OCI-LY7 (cell line): Measurements from ENCODE around the gene PRSS8. TPM values are rescaled to one million over a fixed set of nuclear protein-coding genes. Genes with fewer than 3 reads are reported as not detected.

ENCODE experiments used
- BruUV-seq: library from RNA; stranded (reverse); fragments of 400-500 nt; replicated peaks from 2 replicates; lab custom pipeline; 2021; lab: Mats Ljungman, UMichigan
- CTCF ChIA-PET: fragments of 300-600 bp; sonication (Branson Sonifier 250); formaldehyde crosslinking; loops from one replicate; lab custom pipeline; 2022; ENCODE audit warnings: antibody characterized with exemption; ENCODE audit not compliant: unreplicated experiment; lab: Charles Lee
- POLR2A ChIA-PET: fragments of 300-600 bp; sonication (Branson Sonifier 250); formaldehyde crosslinking; loops from one replicate; lab custom pipeline; 2022; ENCODE audit warnings: antibody characterized with exemption; lab: Charles Lee
- DNase-seq: peaks from one replicate; pipeline ENCODE4 v3.0.0-alpha.2; 2015; ENCODE audit warnings: low spot score
- H2AFZ ChIP-seq: fragments of 200-600 bp; sonication (generic), shearing (Covaris generic); 2 replicates; pipeline ENCODE4 v1.6.1; 2014; ENCODE audit warnings: mild to moderate bottlenecking, antibody characterized with exemption, low read length, moderate library complexity
- H3K27ac ChIP-seq: fragments of 200-600 bp; sonication (generic); 2 replicates; pipeline ENCODE4 v1.5.1; 2014; ENCODE audit warnings: mixed run types, low read depth, mild to moderate bottlenecking, moderate library complexity, low read length, inconsistent platforms; ENCODE audit not compliant: poor library complexity, severe bottlenecking
- H3K36me3 ChIP-seq: fragments of 200-600 bp; sonication (generic); 2 replicates; pipeline ENCODE4 v1.6.1; 2014; ENCODE audit warnings: mild to moderate bottlenecking, antibody characterized with exemption, low read length, moderate library complexity, mixed read lengths; ENCODE audit not compliant: insufficient read depth
- H3K4me1 ChIP-seq: fragments of 200-600 bp; sonication (generic); 2 replicates; pipeline ENCODE4 v1.5.1; 2014; ENCODE audit warnings: mild to moderate bottlenecking, low read length; ENCODE audit not compliant: insufficient read depth, poor library complexity, severe bottlenecking
- H3K4me2 ChIP-seq: fragments of 200-600 bp; sonication (generic); 2 replicates; pipeline ENCODE4 v1.6.1; 2014; ENCODE audit warnings: mild to moderate bottlenecking, low read length
- H3K4me3 ChIP-seq: fragments of 200-600 bp; sonication (generic); 2 replicates; pipeline ENCODE4 v1.5.1; 2014; ENCODE audit warnings: mild to moderate bottlenecking, low read depth, low read length; ENCODE audit not compliant: poor library complexity, severe bottlenecking
- H3K79me2 ChIP-seq: fragments of 200-600 bp; sonication (generic); 2 replicates; pipeline ENCODE4 v1.6.1; 2016; ENCODE audit warnings: low read depth, mild to moderate bottlenecking, low read length, moderate library complexity, mixed read lengths; ENCODE audit not compliant: insufficient read depth
- H3K9me2 ChIP-seq: fragments of 200-600 bp; sonication (generic); 2 replicates; pipeline ENCODE4 v1.6.1; 2016; ENCODE audit warnings: mild to moderate bottlenecking, low read length, mixed read lengths; ENCODE audit not compliant: insufficient read depth
- H3K9me3 ChIP-seq: fragments of 200-600 bp; sonication (generic); 2 replicates; pipeline ENCODE4 v1.6.1; 2014; ENCODE audit warnings: mild to moderate bottlenecking, mixed run types, low read length, mixed read lengths
- H4K20me1 ChIP-seq: fragments of 200-600 bp; sonication (generic); 2 replicates; pipeline ENCODE4 v1.6.1; 2014; ENCODE audit warnings: mild to moderate bottlenecking, antibody characterized with exemption, low read length, moderate library complexity, mixed read lengths; ENCODE audit not compliant: insufficient read depth
- EZH2phosphoT487 ChIP-seq: fragments of 200-600 bp; sonication (generic); IDR thresholded peaks from 2 replicates; pipeline ENCODE4 v1.6.1; 2018; ENCODE audit warnings: low read depth, borderline replicate concordance, mild to moderate bottlenecking, mixed run types, antibody characterized with exemption, low read length, moderate library complexity, mixed read lengths
- intact Hi-C: fragments of 100-400 bp; cut with micrococcal nuclease; formaldehyde crosslinking; loops from one replicate; pipeline ENCODE4 v1.10.0; 2022; ENCODE audit not compliant: unreplicated experiment
- total RNA-seq, 2 experiments: library from RNA; depleted of rRNA in 1 of 2; stranded (reverse); fragments of >200 nt in 1 of 2; shearing (Covaris generic) in 1 of 2; gene quantifications; 2 replicates each; pipeline ENCODE4 v1.2.3, GENCODE V29; 2014 to 2022
- TF ChIP-seq, protein P1 (sequence below): fragments of 200-600 bp; sonication (generic); conservative IDR thresholded peaks from 2 replicates; pipeline ENCODE4 v1.5.1; 2014; ENCODE audit warnings: mild to moderate bottlenecking, antibody characterized with exemption, low read length, moderate library complexity, mixed read lengths

The PRSS8 gene
- total RNA-seq, 2 experiments from 2014 or later: not detected

DNA sequence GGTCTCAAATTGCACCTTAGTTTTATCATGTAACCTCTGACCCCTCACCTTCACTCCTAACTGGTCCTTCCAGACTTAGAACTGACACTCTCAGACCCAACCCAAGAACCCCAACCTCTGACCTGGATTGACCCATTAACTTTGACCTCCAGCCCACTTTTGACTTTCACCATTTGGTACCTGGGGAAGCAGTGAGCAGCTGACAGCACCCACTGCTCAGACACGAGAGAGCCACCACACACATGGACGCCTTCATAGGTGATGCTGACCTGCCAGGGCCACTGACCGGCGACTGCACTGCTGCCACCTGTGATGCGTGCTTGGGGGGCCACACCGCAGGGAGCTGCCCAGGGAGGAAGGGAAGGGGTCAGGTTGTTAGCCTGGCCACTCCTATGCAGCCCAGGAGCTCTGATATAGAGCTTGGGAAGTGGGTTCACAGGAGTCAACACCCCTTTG is 2.5 kb downstream of the PRSS8 start:
- no peaks in the 10 kb centered on the region for H3K9me2 ChIP-seq
- H3K27ac ChIP-seq: no peak overlapping the region
- DNase-seq: no peak
- H3K4me1 ChIP-seq: no peaks in the 10 kb centered on the region
- CTCF ChIA-PET: no interaction called here
- no peak overlapping the region for H2AFZ ChIP-seq
- POLR2A ChIA-PET: no interaction called here
- H3K4me2 ChIP-seq: no peak overlapping the region
- BruUV-seq: no TSS peak
- TF ChIP-seq, protein P1, sequence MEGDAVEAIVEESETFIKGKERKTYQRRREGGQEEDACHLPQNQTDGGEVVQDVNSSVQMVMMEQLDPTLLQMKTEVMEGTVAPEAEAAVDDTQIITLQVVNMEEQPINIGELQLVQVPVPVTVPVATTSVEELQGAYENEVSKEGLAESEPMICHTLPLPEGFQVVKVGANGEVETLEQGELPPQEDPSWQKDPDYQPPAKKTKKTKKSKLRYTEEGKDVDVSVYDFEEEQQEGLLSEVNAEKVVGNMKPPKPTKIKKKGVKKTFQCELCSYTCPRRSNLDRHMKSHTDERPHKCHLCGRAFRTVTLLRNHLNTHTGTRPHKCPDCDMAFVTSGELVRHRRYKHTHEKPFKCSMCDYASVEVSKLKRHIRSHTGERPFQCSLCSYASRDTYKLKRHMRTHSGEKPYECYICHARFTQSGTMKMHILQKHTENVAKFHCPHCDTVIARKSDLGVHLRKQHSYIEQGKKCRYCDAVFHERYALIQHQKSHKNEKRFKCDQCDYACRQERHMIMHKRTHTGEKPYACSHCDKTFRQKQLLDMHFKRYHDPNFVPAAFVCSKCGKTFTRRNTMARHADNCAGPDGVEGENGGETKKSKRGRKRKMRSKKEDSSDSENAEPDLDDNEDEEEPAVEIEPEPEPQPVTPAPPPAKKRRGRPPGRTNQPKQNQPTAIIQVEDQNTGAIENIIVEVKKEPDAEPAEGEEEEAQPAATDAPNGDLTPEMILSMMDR: no peak
- TF ChIP-seq EZH2phosphoT487: no peak
- H3K4me3 ChIP-seq: no peak overlapping the region
- no peaks in the 10 kb centered on the region for H4K20me1 ChIP-seq
- H3K9me3 ChIP-seq: no peaks in the 10 kb centered on the region
- no peaks in the 10 kb centered on the region for H3K79me2 ChIP-seq
- H3K36me3 ChIP-seq: peaks cover 26% of the 10 kb centered on the region
- intact Hi-C loops: no loop called here

DNA sequence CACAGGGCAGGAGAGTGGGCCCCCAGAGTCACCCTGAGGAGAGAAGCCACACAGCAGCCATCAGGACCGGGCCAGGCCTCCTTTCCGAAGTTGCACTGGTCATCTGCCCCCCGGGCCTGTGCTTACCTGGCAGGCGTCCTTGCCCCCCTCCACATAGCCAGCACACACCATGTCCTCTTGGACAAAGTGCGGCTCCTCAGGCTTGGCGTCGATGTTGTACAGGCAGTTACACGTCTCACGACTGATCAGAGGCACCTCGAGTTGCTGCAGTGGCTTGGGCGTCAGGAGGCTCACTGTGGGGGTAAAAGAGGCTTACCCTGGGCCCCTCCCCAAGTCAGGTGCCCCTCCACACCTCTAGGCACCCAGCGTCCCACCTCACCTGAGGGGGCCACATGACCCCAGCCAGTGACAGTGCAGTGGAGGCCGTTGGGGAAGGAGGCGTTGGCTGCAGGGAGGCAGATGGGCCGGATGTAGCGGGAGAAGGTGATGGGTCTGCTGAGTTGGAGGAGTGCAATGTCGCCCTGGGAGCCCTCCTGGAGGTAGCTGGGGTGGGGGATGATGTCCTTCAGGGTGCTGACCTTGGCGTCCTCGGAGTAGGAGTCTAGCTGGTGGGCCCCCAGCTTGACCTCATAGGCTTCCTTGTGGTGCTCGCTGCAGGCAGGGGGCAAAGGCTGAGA is 3.1 kb downstream of the PRSS8 start:
- intact Hi-C loops: no loop called here
- Histone ChIP-seq H3K27ac (no peak overlapping the region), H3K36me3 (peaks cover 33% of the 10 kb centered on the region), H3K4me3 (no peak overlapping the region), H3K9me2 (no peaks in the 10 kb centered on the region), H3K79me2 (no peaks in the 10 kb centered on the region), H3K4me2 (no peak overlapping the region), H4K20me1 (no peaks in the 10 kb centered on the region), H3K4me1 (no peaks in the 10 kb centered on the region), H3K9me3 (no peaks in the 10 kb centered on the region), H2AFZ (no peak overlapping the region)
- TF ChIP-seq EZH2phosphoT487: no peak
- TF ChIP-seq, protein P1: no peak
- CTCF ChIA-PET: no interaction called here
- POLR2A ChIA-PET: no interaction called here
- DNase-seq: no peak
- BruUV-seq: no TSS peak

DNA sequence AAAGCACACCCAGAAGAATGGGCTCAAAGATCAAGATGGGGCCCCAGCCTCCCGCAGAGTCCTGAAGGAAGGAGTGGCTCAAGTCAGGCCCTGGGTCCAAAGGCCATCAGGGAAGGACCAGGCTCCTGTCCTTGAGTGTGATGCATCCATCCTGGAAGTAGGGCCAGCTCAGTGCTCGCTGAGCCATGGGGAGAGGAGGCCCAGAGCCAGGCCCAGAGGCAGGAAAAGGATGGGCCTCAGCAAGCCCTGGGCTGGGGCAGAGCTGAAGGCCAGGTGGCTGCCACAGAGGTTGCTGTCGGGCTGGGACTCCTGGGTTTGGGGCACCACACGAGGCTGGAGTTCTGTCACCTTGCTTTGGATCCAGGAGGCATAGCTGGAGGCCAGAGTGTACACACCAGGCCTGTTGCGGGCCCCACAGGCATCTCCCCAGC is 3.7 kb downstream of the PRSS8 start:
- ChIA-PET POLR2A (interaction anchor here (2.8 kb wide), 1 partner anchor 14 kb away, joined by 8 read pairs; the partner anchor contains the start of gene KAT8), CTCF (no interaction called here)
- no peaks in the 10 kb centered on the region for H3K9me3 ChIP-seq
- no peaks in the 10 kb centered on the region for H3K4me1 ChIP-seq
- no peaks in the 10 kb centered on the region for H3K79me2 ChIP-seq
- no peaks in the 10 kb centered on the region for H3K9me2 ChIP-seq
- no peak for DNase-seq
- no peak overlapping the region for H3K4me2 ChIP-seq
- H3K27ac ChIP-seq: no peak overlapping the region
- peaks cover 38% of the 10 kb centered on the region for H3K36me3 ChIP-seq
- H3K4me3 ChIP-seq: no peak overlapping the region
- no peak overlapping the region for H2AFZ ChIP-seq
- TF ChIP-seq, protein P1: no peak
- TF ChIP-seq EZH2phosphoT487: no peak
- BruUV-seq: no TSS peak
- intact Hi-C loops: no loop called here
- no peaks in the 10 kb centered on the region for H4K20me1 ChIP-seq
